ENCODE measurements around the gene COMP. TPM values are rescaled to one million over a fixed set of nuclear protein-coding genes. Genes with fewer than 3 reads are reported as not detected.

COMP gene
- total RNA-seq, 1 experiment from 2014 or later = 0.13 TPM

DNA sequence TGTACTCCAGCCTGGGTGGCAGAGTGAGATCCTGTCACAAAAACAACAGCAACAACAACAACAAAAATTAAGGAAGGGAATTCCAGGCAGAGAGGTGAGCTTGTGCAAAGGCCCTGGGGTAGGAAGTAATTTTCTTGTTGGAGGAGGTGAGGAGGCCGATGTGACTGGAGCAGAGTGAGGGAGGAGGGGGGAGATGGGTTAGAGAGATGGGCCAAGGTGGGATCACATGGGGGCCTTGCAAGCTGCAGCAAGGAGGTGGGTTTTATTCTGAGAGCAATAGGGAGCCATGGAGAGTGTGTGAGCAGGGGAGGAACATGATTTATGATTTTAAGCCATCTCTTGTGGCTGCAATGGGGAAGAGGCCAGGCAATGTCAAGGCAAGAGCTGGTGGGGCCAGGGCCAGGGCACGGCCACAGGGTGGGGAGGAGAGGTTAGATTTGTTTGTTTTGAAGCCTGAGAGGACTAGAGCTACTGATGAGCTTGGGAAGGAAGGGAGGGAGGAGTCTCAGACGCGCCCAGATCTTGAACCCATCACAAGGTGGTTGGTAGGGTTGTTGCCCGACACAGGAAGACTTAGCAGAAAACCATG is 12.5 kb upstream of the COMP start (continued):
- no peak for TF ChIP-seq ATF2 (CRISPR knock-in tag; IDR thresholded peaks at IDR 0.05; ENCODE audit: borderline replicate concordance, low read depth)
- TF ChIP-seq GTF2I (CRISPR knock-in tag; conservative IDR thresholded peaks at IDR 0.05) = peak; percentile 75; the same call in 1 of the 2 replicates

GRCh38 chr19:18802354-18802753 is 11.2 kb upstream of the COMP start:
- Mint-ChIP-seq H3K27ac (peak overlapping the region; percentile 49; the same call in 1 of the 2 replicates), H3K36me3 (no peaks in the 10 kb centered on the region), H3K4me3 (peak overlapping the region; percentile 27; the same call in 1 of the 2 replicates), H3K27me3 (ENCODE audit: low read depth) (peaks cover 18% of the 10 kb centered on the region), H3K4me1 (no peaks in the 10 kb centered on the region), H3K9me3 (no peaks in the 10 kb centered on the region)
- DNase-seq (ENCODE audit: low spot score) (peak; percentile 60), ATAC-seq (peak; percentile 97)
- ChIA-PET CTCF (interaction anchor here (1.0 to 2.4 kb wide), 3 partner anchors 31 to 474 kb away, joined by 3 to 10 read pairs (median 3); no protein-coding TSS in a partner anchor), POLR2A (interaction anchor here (0.6 kb wide), 1 partner anchor 550 kb away, joined by 3 read pairs; no protein-coding TSS in a partner anchor)
- TF ChIP-seq FOXP1 (CRISPR knock-in tag; IDR thresholded peaks at IDR 0.05; ENCODE audit: borderline replicate concordance) (no peak), E2F1 (CRISPR knock-in tag; IDR thresholded peaks at IDR 0.05) (no peak), GABPB1 (CRISPR knock-in tag; IDR thresholded peaks at IDR 0.05) (no peak), JUN (CRISPR knock-in tag; IDR thresholded peaks at IDR 0.05) (no peak), CDX4 (CRISPR knock-in tag; IDR thresholded peaks at IDR 0.05; ENCODE audit: borderline replicate concordance) (no peak), NFYB (CRISPR knock-in tag; conservative IDR thresholded peaks at IDR 0.05; ENCODE audit: low read depth) (peak; percentile 70), MXD4 (CRISPR knock-in tag; IDR thresholded peaks at IDR 0.05; ENCODE audit: borderline replicate concordance) (no peak)

- CTCF ChIA-PET = interaction anchor here (0.6 to 1.8 kb wide), 2 partner anchors 47 to 172 kb away, joined by 3 to 9 read pairs; no protein-coding TSS in a partner anchor
- POLR2A ChIA-PET = no interaction called here
- DNase-seq (ENCODE audit: low spot score) (no peak), ATAC-seq (no peak)
- H3K9me3 Mint-ChIP-seq = no peaks in the 10 kb centered on the region
- H3K4me1 Mint-ChIP-seq = no peaks in the 10 kb centered on the region
- H3K27ac Mint-ChIP-seq = no peak overlapping the region
- H3K27me3 Mint-ChIP-seq (ENCODE audit: low read depth) = peaks cover 28% of the 10 kb centered on the region
- H3K4me3 Mint-ChIP-seq = no peak overlapping the region
- no peaks in the 10 kb centered on the region for H3K36me3 Mint-ChIP-seq
- TF ChIP-seq HMGA2 (CRISPR knock-in tag; IDR thresholded peaks at IDR 0.05) (no peak), RORB (CRISPR knock-in tag; IDR thresholded peaks at IDR 0.05) (no peak), SMAD4 (CRISPR knock-in tag; IDR thresholded peaks at IDR 0.05) (no peak), JUN (CRISPR knock-in tag; IDR thresholded peaks at IDR 0.05) (no peak), ZSCAN18 (CRISPR knock-in tag; IDR thresholded peaks at IDR 0.05) (no peak), ATF1 (CRISPR knock-in tag; IDR thresholded peaks at IDR 0.05) (no peak), ZBTB21 (CRISPR knock-in tag; IDR thresholded peaks at IDR 0.05; ENCODE audit: borderline replicate concordance) (no peak), AR (CRISPR knock-in tag; IDR thresholded peaks at IDR 0.05) (no peak), FOXP1 (CRISPR knock-in tag; IDR thresholded peaks at IDR 0.05; ENCODE audit: borderline replicate concordance) (no peak), E2F1 (CRISPR knock-in tag; IDR thresholded peaks at IDR 0.05) (no peak), TCF7 (CRISPR knock-in tag; IDR thresholded peaks at IDR 0.05; ENCODE audit: low read depth) (no peak), CDX4 (CRISPR knock-in tag; IDR thresholded peaks at IDR 0.05; ENCODE audit: borderline replicate concordance) (no peak), NFATC4 (CRISPR knock-in tag; IDR thresholded peaks at IDR 0.05) (no peak), TEAD4 (CRISPR knock-in tag; IDR thresholded peaks at IDR 0.05) (no peak), ATF2 (CRISPR knock-in tag; IDR thresholded peaks at IDR 0.05; ENCODE audit: borderline replicate concordance, low read depth) (no peak)
Measured at GRCh38 chr19:18800636-18801035, 9.5 kb upstream of the COMP start.

Data from WTC11 (cell line).